Retinal pigment epithelial cell (primary cell): Measurements from ENCODE around the gene RAX2.
A peak's percentile ranks its signal among the peaks of the same experiment; 100 is the strongest.

Experiments used
- DNase-seq: peaks from one replicate; pipeline ENCODE4 v3.0.0-alpha.2; 2010; ENCODE audit warnings: low read depth
- H3K4me3 ChIP-seq: 2 replicates; pipeline ENCODE4 v1.5.1; 2011; ENCODE audit warnings: mild to moderate bottlenecking, low read length, control low read depth, moderate library complexity
- CTCF ChIP-seq: conservative IDR thresholded peaks from 2 replicates; pipeline ENCODE4 v1.5.1; 2011; ENCODE audit warnings: low read depth, low read length, control low read depth, inconsistent platforms

RAX2 gene

GRCh38 chr19:3807131-3807480 lies 35.1 kb upstream of the RAX2 start:
- DNase-seq = no peak
- H3K4me3 ChIP-seq = no peak overlapping the region
- no peak for TF ChIP-seq CTCF

GRCh38 chr19:3805859-3806258 lies 33.8 kb upstream of the RAX2 start:
- no peak for DNase-seq
- no peak overlapping the region for H3K4me3 ChIP-seq
- TF ChIP-seq CTCF = no peak

- no peak for DNase-seq
- TF ChIP-seq CTCF = no peak
- no peak overlapping the region for H3K4me3 ChIP-seq
Measured at GRCh38 chr19:3804429-3804828, 32.4 kb upstream of the RAX2 start.

GRCh38 chr19:3803986-3804385 lies 32.0 kb upstream of the RAX2 start:
- no peak overlapping the region for H3K4me3 ChIP-seq
- TF ChIP-seq CTCF = no peak
- no peak for DNase-seq

- H3K4me3 ChIP-seq = no peak overlapping the region
- no peak for TF ChIP-seq CTCF
- no peak for DNase-seq
Measured at GRCh38 chr19:3803114-3803888, 31.3 kb upstream of the RAX2 start.

- peak; percentile 39 for TF ChIP-seq CTCF
- DNase-seq = no peak
- H3K4me3 ChIP-seq = no peak overlapping the region
Measured at GRCh38 chr19:3801412-3802096, 29.5 kb upstream of the RAX2 start.

GRCh38 chr19:3800996-3801395 lies 29.0 kb upstream of the RAX2 start:
- no peak for TF ChIP-seq CTCF
- DNase-seq = no peak
- H3K4me3 ChIP-seq = no peak overlapping the region
